K562 (cell line): ENCODE results near the gene RAB17. TPM values are rescaled to one million over a fixed set of nuclear protein-coding genes. Genes with fewer than 3 reads are reported as not detected.

Experiments
- ATAC-seq: fragments of 200-7000 bp; cut with Tn5 transposase; 3 replicates; pipeline ENCODE4 v1.9.1; 2020; ENCODE audit warnings: moderate library complexity
- BruUV-seq: library from RNA; stranded (reverse); fragments of 400-500 nt; replicated peaks from 2 replicates; lab custom pipeline; 2021; lab: Mats Ljungman, UMichigan
- CTCF ChIA-PET: fragments of 300-600 bp; formaldehyde crosslinking; extraction: SDS; loops from one replicate; lab custom pipeline; 2021; ENCODE audit warnings: low intra/inter-chr PET ratio; lab: Yijun Ruan, JAX
- POLR2A ChIA-PET: fragments of 300-600, 350-650 bp; sonication (Branson Sonifier 250); formaldehyde crosslinking; extraction: SDS; loops from one replicate; lab custom pipeline; 2021; ENCODE audit warnings: antibody characterized with exemption, inconsistent platforms; lab: Yijun Ruan, JAX
- DNase-seq, 4 experiments: peaks; one replicate each; pipeline versions ENCODE4 v3.0.0 to v3.0.0-alpha.2; 2011 to 2018; ENCODE audit warnings: low spot score in 3 of 4, mixed read lengths in 3 of 4; ENCODE audit errors: extremely low read depth in 1 of 4
- FAIRE-seq: peaks from 2 replicates; lab custom pipeline; 2011; peaks lifted over from hg19 to GRCh38; lab: Jason Lieb, UNC
- H2AFZ ChIP-seq: 2 replicates; pipeline ENCODE4 v1.6.0; 2011; ENCODE audit warnings: low read depth, low read length, control low read depth, inconsistent platforms
- H3K27ac ChIP-seq: fragments of 200-600 bp; 3 replicates; pipeline ENCODE4 v1.8.0; 2011; ENCODE audit warnings: low read depth, mild to moderate bottlenecking, control low read depth, inconsistent platforms, low read length, moderate library complexity, mixed read lengths; ENCODE audit errors: extremely low read depth
- H3K27me3 ChIP-seq, 2 experiments: fragments of 300-600 bp in 1 of 2; 2 replicates in 1 of 2; 3 replicates in 1 of 2; pipeline versions ENCODE4 v1.6.0 to v1.8.0; 2011; ENCODE audit warnings: inconsistent platforms in 2 of 2, low read length in 2 of 2, mild to moderate bottlenecking in 1 of 2, mixed read lengths in 1 of 2, moderate library complexity in 1 of 2; ENCODE audit not compliant: control insufficient read depth in 2 of 2, insufficient read depth in 2 of 2
- H3K36me3 ChIP-seq: fragments of 300-600 bp; 3 replicates; pipeline ENCODE4 v1.8.0; 2011; ENCODE audit warnings: mild to moderate bottlenecking, low read length, inconsistent platforms; ENCODE audit not compliant: control insufficient read depth, insufficient read depth
- H3K4me1 ChIP-seq, 2 experiments: fragments of 200-600 bp in 1 of 2; replicated peaks in 1 of 2; 2 replicates in 1 of 2; 3 replicates in 1 of 2; pipeline versions ENCODE4 v1.5.1 to v1.8.0; 2011; ENCODE audit warnings: inconsistent platforms in 2 of 2, low read length in 2 of 2, mild to moderate bottlenecking in 1 of 2, mixed read lengths in 1 of 2, moderate library complexity in 1 of 2; ENCODE audit not compliant: control insufficient read depth in 2 of 2, insufficient read depth in 2 of 2
- H3K4me2 ChIP-seq: 2 replicates; pipeline ENCODE4 v1.6.1; 2011; ENCODE audit warnings: low read length, control low read depth, inconsistent platforms, mixed read lengths; ENCODE audit not compliant: insufficient read depth
- H3K4me3 ChIP-seq: fragments of 200-600 bp; sonication (generic), shearing (Covaris generic); 2 replicates; pipeline ENCODE4 v1.5.1; 2016; ENCODE audit warnings: control low read depth, inconsistent platforms
- H3K79me2 ChIP-seq: fragments of 200-600 bp; 3 replicates; pipeline ENCODE4 v1.8.0; 2011; ENCODE audit warnings: low read length, inconsistent platforms; ENCODE audit not compliant: control insufficient read depth, insufficient read depth
- H3K9ac ChIP-seq, 2 experiments: 2 replicates each; pipeline versions ENCODE4 v1.6.0 to v1.6.1; 2011; ENCODE audit warnings: low read depth in 2 of 2, low read length in 2 of 2, control low read depth in 1 of 2, inconsistent platforms in 1 of 2, mild to moderate bottlenecking in 1 of 2, mixed read lengths in 1 of 2; ENCODE audit not compliant: insufficient read depth in 1 of 2
- H3K9me1 ChIP-seq: one replicate; pipeline ENCODE4 v1.6.0; 2011; ENCODE audit warnings: inconsistent platforms, mild to moderate bottlenecking, low read length, moderate library complexity; ENCODE audit not compliant: control insufficient read depth, insufficient read depth
- H3K9me3 ChIP-seq: replicated peaks from 2 replicates; pipeline ENCODE4 v1.5.1; 2011; ENCODE audit warnings: low read depth, low read length, inconsistent platforms; ENCODE audit not compliant: control insufficient read depth, insufficient read depth
- H4K20me1 ChIP-seq: replicated peaks from 2 replicates; pipeline ENCODE4 v1.6.1; 2011; ENCODE audit warnings: low read length, inconsistent platforms, mixed read lengths; ENCODE audit not compliant: control insufficient read depth, insufficient read depth
- KAT7 ChIP-seq: sonication (generic); formaldehyde crosslinking; IDR thresholded peaks from 2 replicates; pipeline ENCODE4 v1.8.0; 2022; ENCODE audit warnings: missing genetic modification reagents, mild to moderate bottlenecking, borderline replicate concordance
- MITF ChIP-seq: IDR thresholded peaks from 2 replicates; pipeline ENCODE4 v1.6.1; 2014; ENCODE audit warnings: antibody characterized with exemption
- OTX1 ChIP-seq: fragments of 450-650 bp; formaldehyde crosslinking; IDR thresholded peaks from 2 replicates; pipeline ENCODE4 v1.4.0; 2022; ENCODE audit warnings: mild to moderate bottlenecking
- PTTG1 ChIP-seq: fragments of 450-650 bp; IDR thresholded peaks from 2 replicates; pipeline ENCODE4 v1.6.1; 2016; ENCODE audit warnings: low read depth, mild to moderate bottlenecking, missing genetic modification characterization, missing compliant biosample characterization
- RFX7 ChIP-seq: fragments of 250-450 bp; sonication (Bioruptor Pico); IDR thresholded peaks from 2 replicates; pipeline ENCODE4 v1.5.1; 2021; ENCODE audit warnings: mild to moderate bottlenecking
- SMAD2 ChIP-seq: fragments of 150-350 bp; IDR thresholded peaks from 2 replicates; pipeline ENCODE4 v1.6.1; 2014; ENCODE audit warnings: low read depth, mild to moderate bottlenecking, low read length
- WGBS: fragments of 100-300 bp; shearing (Covaris generic); methylation state at CpG from one replicate; pipeline ENCODE4 v1.1.6; 2016; ENCODE audit warnings: low coverage, mixed read lengths; ENCODE audit not compliant: insufficient coverage; ENCODE audit errors: missing lambda C conversion rate; 5-methylcytosine and 5-hydroxymethylcytosine counted together
- in situ Hi-C: fragments of 300-500 bp; cut with MboI; formaldehyde crosslinking; loops from 4 replicates; pipeline ENCODE4 v1.15.0; 2018; ENCODE audit warnings: inconsistent platforms, mixed read lengths
- intact Hi-C: fragments of 100-400 bp; cut with micrococcal nuclease; formaldehyde crosslinking; loops from 2 replicates; pipeline ENCODE4 v1.14.2; 2022
- polyA plus RNA-seq, 8 experiments: library from polyadenylated mRNA; depleted of rRNA in 4 of 8; stranded (reverse) in 5 of 8; unstranded in 3 of 8; fragments of >200 nt; fragmentation: Nextera tagmentation in 2 of 8; fragmentation: Illumina TruSeq in 1 of 8; extraction: Ambion mirVana in 2 of 8; extraction: Trizol in 1 of 8; gene quantifications; 2 replicates each; pipeline versions ENCODE4 v1.2.1 to v1.2.3, GENCODE V29; 2011 to 2014; ENCODE audit warnings: inconsistent platforms in 1 of 8, missing spikeins in 1 of 8
- total RNA-seq, 7 experiments: library from RNA; depleted of rRNA in 6 of 7; stranded (reverse); fragments of >200 nt in 6 of 7; fragmentation: Illumina TruSeq in 2 of 7; extraction: Trizol in 2 of 7; gene quantifications; 2 replicates each; pipeline versions ENCODE4 v1.2.1 to v1.2.3, GENCODE V29; 2011 to 2021; ENCODE audit warnings: low replicate concordance in 1 of 7
- TF ChIP-seq, protein P1 (sequence below), 3 experiments: IDR thresholded peaks in 2 of 3; conservative IDR thresholded peaks in 1 of 3; 2 replicates each; pipeline ENCODE4 v1.5.1; 2011 to 2012; ENCODE audit warnings: low read length in 3 of 3, mild to moderate bottlenecking in 3 of 3, control low read depth in 2 of 3, improper control_type of control experiment in 1 of 3, inconsistent platforms in 1 of 3, low read depth in 1 of 3, mixed read lengths in 1 of 3, moderate library complexity in 1 of 3; ENCODE audit not compliant: insufficient read depth in 2 of 3
- TF ChIP-seq, protein P2 (sequence below): fragments of 450-650 bp; IDR thresholded peaks from 2 replicates; pipeline ENCODE4 v1.7.0; 2016; ENCODE audit warnings: borderline replicate concordance
- TF ChIP-seq, protein P3 (sequence below): fragments of 250-450 bp; sonication (Bioruptor Pico); IDR thresholded peaks from 2 replicates; pipeline ENCODE4 v1.8.0; 2021; ENCODE audit warnings: moderate library complexity, mild to moderate bottlenecking, inconsistent platforms
- TF ChIP-seq, protein P4 (sequence below): fragments of 250-450 bp; sonication (Bioruptor Pico); IDR thresholded peaks from 2 replicates; pipeline ENCODE4 v1.6.1; 2021; ENCODE audit warnings: mild to moderate bottlenecking

The RAB17 gene
- total and polyA plus RNA-seq, 9 of the 15 experiments (the other 6 are each of a cell fraction or from before 2014, with no cell fraction given), result 0.13 TPM; not detected in 8

DNA sequence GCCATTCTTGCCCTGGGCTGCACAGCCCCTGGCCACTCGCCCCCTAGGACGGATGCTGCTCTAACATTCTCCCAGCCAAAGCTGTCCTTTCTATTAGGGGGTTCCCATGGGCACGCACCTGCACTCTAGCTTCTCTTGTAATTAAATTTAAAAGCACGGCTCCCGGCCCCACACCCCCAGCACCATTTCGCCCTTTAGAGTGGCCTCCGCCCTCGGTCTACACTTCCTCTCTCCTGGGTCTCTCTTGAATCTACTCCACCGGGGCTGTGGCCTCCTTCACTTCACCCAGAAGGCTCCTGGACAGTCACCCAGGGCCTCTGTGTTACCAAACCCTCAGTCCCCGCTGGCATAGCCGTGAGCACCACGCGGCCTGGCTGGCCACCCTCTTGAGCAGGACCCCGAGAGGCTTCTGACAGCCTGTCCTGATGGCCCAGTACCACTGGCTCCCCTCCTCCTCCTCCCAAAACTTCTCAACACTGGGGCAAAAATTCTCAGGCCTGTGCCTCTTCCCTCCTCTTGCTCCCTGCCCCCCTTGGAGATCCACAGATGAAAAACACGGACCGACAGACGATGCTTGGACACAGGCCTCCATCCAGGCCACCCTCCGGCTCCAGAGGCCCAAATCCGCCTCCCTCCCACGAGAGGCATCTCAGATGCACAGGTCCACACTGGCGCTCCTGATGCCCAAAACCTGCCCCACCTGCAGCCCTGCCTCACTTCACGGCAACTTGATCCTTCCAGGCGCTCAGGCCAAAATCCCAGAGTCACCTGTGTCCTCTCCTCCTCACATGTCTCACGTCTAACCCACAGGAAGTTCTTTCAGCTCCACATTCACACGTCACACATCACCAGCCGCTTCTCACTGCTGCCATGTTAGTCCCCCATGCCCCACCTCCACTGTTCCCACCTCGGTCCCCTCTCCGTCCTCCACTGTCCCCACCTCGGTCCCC is 6.9 kb upstream of the RAB17 start:
- POLR2A ChIA-PET, result no interaction called here
- Histone ChIP-seq H2AFZ (no peak overlapping the region), H3K4me2 (no peak overlapping the region), H3K27me3 (peaks cover 20 to 78% of the 10 kb centered on the region in 2 experiments; a peak in 4 of 5 replicates), H4K20me1 (peaks cover 6% of the 10 kb centered on the region; the same call in 1 of the 2 replicates), H3K4me3 (no peak overlapping the region), H3K9ac (no peak overlapping the region), H3K9me3 (no peaks in the 10 kb centered on the region), H3K36me3 (no peaks in the 10 kb centered on the region), H3K79me2 (no peaks in the 10 kb centered on the region), H3K27ac (no peak overlapping the region), H3K4me1 (peaks cover 0 to 4% of the 10 kb centered on the region in 2 experiments; a peak in 1 of 5 replicates), H3K9me1 (no peaks in the 10 kb centered on the region)
- intact Hi-C loops (no loop called here), in situ Hi-C loops (no loop called here)
- TF ChIP-seq PTTG1 (tag) (no peak), RFX7 (CRISPR knock-in tag) (no peak), MITF (no peak), SMAD2 (no peak), KAT7 (CRISPR knock-in tag) (no peak), OTX1 (CRISPR knock-in tag) (no peak)
- TF ChIP-seq, protein P1, sequence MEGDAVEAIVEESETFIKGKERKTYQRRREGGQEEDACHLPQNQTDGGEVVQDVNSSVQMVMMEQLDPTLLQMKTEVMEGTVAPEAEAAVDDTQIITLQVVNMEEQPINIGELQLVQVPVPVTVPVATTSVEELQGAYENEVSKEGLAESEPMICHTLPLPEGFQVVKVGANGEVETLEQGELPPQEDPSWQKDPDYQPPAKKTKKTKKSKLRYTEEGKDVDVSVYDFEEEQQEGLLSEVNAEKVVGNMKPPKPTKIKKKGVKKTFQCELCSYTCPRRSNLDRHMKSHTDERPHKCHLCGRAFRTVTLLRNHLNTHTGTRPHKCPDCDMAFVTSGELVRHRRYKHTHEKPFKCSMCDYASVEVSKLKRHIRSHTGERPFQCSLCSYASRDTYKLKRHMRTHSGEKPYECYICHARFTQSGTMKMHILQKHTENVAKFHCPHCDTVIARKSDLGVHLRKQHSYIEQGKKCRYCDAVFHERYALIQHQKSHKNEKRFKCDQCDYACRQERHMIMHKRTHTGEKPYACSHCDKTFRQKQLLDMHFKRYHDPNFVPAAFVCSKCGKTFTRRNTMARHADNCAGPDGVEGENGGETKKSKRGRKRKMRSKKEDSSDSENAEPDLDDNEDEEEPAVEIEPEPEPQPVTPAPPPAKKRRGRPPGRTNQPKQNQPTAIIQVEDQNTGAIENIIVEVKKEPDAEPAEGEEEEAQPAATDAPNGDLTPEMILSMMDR (IDR thresholded peaks at IDR 0.05 in 2 of 3, conservative IDR thresholded peaks at IDR 0.05 in 1 of 3; ENCODE audit: insufficient read depth in 2 of 3, low read depth in 1 of 3, low read length in 3 of 3), result no peak
- TF ChIP-seq, protein P2, sequence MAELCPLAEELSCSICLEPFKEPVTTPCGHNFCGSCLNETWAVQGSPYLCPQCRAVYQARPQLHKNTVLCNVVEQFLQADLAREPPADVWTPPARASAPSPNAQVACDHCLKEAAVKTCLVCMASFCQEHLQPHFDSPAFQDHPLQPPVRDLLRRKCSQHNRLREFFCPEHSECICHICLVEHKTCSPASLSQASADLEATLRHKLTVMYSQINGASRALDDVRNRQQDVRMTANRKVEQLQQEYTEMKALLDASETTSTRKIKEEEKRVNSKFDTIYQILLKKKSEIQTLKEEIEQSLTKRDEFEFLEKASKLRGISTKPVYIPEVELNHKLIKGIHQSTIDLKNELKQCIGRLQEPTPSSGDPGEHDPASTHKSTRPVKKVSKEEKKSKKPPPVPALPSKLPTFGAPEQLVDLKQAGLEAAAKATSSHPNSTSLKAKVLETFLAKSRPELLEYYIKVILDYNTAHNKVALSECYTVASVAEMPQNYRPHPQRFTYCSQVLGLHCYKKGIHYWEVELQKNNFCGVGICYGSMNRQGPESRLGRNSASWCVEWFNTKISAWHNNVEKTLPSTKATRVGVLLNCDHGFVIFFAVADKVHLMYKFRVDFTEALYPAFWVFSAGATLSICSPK, result no peak
- TF ChIP-seq, protein P3, sequence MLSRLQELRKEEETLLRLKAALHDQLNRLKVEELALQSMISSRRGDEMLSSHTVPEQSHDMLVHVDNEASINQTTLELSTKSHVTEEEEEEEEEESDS, result no peak
- TF ChIP-seq, protein P4, sequence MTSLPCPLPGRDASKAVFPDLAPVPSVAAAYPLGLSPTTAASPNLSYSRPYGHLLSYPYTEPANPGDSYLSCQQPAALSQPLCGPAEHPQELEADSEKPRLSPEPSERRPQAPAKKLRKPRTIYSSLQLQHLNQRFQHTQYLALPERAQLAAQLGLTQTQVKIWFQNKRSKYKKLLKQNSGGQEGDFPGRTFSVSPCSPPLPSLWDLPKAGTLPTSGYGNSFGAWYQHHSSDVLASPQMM (CRISPR knock-in tag), result no peak
- CTCF ChIA-PET, result no interaction called here
- ATAC-seq, result no peak
- no peak for DNase-seq
- 5% methylated on average over 20 of the region's 29 CpGs for WGBS
- BruUV-seq, result no TSS peak
- no peak for FAIRE-seq
